Ishikawa (cell line): ENCODE results near the gene CKB.

Experiments
- RAD21 ChIP-seq: IDR thresholded peaks from 2 replicates; pipeline ENCODE4 v1.6.1; 2012; ENCODE audit warnings: low read depth
- REST ChIP-seq: IDR thresholded peaks from 2 replicates; pipeline ENCODE4 v1.6.1; 2012; ENCODE audit warnings: low read depth, mild to moderate bottlenecking

GRCh38 chr14:103518422-103519042 is 4.1 kb downstream of the CKB start:
- TF ChIP-seq RAD21 (peak; percentile 84), REST (no peak)
